Measurements from ENCODE around the gene AHNAK2.
"Not testable (repeated sequence)": the region's sequence is repeated elsewhere in the genome, so short reads cannot be mapped to it uniquely, and the experiment has no call there.

Gene AHNAK2

GRCh38 chr14:104977681-104978653 lies at the start of gene AHNAK2:
AHNAK2 (minus strand) TSS chr14:104978374; CDS start chr14:104978237, 137 bp downstream.
- no peak for DNase-seq

DNA sequence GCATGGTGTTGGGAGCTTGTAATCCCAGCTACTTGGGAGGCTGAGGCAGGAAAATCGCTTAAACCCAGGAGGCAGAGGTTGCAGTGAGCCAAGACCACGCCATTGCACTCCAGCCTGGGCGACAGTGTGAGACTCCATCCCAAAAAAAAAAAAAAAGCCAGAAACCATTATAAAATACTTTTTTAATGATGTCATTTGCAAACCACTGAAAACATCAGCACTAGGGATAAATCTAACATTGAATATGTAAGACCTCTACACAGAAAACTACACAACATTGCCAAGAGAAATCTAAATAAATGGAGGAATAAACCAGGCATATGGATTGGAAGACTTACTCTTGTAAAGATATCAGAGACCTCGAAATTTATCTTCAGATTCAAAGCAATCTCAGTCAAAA lies 49.5 kb upstream of the AHNAK2 start:
- DNase-seq, result not testable (repeated sequence)

DNA sequence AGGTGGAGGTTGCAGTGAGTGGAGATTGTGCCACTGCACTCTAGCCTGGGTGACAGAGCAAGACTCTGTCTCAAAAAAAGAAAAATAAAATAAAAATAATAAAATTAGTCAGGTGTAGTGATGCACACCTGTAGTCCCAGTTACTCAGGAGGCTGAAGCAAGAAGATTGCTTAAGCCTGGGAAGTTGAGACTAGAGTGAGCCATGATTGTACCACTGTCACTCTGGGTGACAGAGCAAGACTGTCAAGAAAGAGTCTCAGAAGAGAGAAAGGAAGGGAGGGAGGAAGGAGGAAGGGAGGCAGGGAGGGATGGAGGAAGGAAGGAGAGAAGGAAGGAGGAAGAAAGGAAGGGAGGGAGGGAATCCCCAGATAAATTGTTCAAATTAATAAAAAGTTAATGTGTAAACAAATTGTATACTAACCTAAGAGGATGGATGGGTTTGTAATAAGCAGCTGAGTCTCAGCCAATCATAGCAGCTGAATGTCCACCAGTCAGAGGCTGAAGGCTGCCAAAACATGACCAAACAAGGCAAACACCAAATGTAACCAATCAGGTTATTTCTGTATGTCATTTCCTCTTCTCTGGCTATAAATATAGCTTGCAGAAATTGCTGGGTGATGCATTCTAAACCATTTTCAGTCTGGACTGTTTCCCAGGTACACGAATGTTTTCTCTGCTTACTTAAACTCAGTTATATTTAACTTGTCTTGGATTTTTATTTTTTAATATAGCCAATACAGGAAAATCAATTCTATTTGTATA lies 48.8 kb upstream of the AHNAK2 start:
- DNase-seq, result peak; percentile 35

DNA sequence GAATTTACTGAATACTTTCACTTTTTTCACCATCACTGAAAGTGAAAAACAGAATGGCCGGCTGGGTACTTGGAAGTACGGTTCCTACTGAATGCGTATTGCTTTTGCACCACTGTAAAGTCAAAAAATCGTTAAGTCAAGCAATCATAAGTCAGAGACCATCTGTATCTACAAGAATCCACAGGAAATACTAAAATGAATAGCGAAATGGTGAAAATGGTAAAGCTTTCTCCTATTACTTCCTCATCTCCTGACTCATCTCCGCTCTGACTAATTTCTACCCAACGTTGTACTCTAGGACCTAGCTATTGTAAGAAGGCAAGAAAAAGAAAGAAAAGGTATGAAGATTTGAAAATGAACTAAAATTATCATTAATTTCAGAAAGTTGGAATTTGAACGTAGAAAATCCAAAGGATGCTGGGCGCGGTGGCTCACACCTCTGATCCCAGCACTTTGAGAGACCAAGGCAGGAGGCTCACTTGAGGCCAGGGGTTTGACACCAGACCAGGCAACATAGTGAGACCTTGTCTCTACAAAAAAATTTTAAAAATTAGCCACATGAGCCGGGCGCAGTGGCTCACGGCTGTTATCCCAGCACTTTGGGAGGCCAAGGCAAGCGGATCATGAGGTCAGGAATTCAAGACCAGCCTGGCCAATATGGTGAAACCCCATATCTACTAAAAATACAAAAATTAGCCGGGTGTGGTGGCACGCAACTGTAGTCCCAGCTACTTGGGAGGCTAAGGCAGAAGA lies 48.0 kb upstream of the AHNAK2 start:
- no peak for DNase-seq

GRCh38 chr14:105025429-105025828 lies 47.3 kb upstream of the AHNAK2 start:
- no peak for DNase-seq

DNA sequence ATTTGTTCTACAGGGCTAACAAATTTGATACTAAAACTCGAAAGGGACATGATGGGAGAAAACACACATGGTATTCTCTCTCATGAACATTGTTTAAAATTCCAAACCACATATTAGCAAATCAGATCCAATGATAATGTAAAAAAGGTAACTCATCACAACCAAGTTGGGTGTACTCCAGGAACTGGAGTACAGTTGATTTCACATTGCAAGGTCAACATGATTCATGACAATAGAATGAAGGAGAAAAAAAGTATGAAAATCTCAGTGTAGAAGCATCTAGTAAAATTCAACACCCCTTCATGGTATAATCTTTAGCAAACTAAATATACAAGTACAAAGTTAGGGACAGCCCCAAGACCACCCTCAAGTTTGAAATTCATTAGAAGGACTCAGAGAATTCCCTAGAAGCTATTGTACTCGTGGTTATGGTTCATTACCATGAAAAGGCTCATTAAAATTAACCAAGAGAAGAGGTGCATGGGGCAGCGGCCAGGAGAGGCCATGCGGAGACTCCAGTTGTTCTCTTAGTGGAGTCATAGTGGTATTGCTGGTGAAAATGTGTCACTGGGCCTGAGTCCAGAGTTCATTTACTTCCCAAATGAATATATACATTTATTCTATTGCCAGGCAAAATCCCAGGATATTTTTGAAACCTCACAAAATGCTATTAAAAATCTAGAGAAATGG lies 45.8 kb upstream of the AHNAK2 start:
- no peak for DNase-seq

DNA sequence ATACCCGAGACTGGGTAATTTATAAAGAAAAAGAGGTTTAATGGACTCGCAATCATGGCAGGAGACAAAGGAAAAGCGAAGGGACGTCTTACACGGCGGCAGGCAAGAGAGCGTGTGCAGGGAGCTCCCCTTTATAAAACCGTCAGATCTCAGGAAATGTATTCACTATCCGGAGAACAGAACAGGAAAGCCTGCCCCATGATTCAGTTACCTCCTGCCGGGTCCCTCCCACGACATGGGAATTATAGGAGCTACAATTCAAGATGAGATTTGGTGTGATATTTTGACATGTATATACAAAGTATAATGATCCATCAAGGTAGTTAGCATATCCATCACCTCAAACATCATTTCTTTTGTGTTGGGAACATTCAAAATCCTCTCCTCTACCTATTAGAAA lies 45.0 kb upstream of the AHNAK2 start:
- DNase-seq, result no peak

GRCh38 chr14:105022276-105022670 lies 44.1 kb upstream of the AHNAK2 start:
- no peak for DNase-seq

GRCh38 chr14:105021656-105022275 lies 43.6 kb upstream of the AHNAK2 start:
- DNase-seq, result peak; percentile 30

DNA sequence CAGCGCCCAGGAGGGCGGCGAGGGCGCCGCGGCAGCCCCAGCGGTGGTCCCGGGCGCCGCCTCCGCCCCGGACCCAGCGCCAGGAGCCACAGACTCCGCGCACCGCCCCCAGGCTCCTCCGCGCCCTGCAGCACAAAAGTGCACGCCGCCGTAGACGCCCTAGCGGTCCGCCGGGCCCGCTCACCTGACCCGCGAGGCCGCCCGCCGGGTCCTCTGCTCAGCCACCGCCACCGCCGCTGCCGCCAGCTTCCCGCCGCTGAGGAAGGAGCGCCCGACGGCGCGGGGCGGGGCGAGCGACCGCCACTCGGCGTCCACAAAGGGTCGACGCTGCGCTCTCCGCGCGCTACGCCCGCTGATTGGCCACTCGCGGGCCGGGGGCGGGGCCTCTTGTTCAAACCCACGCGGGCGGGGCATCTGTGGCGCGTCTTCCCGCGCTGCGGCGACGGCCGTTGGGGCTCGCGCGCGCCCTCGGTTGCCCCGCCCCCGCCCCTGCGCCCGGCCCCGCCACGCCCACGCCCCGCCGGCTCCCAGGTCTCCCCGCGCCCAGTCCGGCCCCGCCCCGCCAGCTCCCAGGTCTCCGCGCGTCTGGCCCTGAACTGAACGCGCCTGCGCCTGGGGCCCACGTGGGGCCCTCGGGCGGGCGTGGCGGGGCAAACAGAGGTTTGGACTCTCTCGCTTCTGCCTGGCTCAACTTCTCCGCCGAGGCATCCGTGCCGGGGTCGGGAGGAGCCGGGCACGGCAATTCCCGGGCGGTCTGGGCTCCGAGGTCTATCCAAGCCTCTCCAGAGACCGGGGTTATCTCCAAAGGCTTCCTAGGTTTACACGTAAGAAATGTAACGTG lies 42.9 kb upstream of the AHNAK2 start, which contains the start of gene CDCA4:
Gene CDCA4 (minus strand): TSS at position 269 of the 841 bp plus-strand sequence. CDS start 9,154 bp downstream, outside the sequence.
- DNase-seq, result peak; percentile 97

DNA sequence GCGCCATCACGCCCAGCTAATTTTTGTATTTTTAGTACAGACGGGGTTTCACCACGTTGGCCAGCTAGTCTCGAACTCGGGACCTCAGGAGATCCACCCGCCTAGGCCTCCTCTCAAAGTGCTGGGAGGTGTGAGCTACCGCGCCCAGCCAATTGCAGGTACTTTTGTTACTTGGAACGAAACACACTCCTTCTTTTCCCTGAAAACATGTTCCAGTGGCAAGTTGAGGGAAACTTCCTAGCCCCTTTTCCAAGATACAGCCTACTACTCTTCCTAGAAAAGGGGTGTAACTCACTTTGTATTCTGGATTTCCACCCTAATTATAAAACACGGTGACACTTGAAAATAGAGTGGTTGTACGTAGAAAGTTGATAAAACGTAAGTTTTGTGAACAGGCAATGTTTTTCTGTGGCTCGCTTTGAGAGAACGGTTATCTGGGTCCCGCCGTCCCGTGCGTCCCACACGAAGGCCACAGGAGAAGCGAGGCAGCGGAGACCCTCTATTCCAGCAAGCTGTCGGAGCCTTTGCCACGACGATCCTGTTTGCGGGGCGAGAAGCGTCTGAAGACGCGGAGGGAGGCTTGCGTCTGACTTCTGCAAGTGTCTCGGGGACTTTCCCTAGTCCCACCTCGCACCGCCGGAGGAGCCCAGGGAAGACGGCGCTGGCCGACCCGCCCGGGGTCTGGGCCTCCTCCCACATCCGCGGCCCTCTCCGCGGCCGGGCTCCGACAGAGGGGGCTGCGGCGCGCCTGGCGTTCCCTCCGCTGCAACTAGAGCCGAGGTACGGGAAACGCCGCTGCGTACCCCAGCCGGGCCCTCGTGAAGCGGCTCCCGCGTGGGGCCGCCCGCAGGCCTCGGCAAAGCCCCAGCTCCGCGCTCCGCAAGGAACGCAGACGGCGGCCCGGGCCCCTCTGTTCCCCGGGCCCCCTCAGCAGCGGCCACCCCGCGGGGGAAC lies 42.0 kb upstream of the AHNAK2 start:
- no peak for DNase-seq

DNA sequence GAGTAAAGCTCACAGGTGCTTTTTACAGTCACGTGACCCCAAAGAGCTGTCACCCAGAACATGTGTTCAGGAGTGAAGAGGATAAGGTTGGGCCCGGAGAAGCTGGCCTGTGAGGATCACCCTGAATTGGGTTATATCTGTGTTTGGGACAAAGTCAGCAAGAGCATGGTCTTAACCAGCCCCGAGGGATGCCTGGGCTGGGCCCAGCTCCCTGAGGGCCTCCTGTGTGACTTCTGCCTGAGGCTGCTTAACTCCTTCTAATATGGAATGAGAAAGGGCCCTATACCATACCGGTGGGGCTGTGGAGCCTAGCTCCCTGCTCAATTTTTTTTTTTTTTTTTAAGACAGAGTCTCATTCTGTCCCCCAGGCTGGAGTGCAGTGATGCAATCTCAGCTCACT lies 40.2 kb upstream of the AHNAK2 start:
- DNase-seq, result no peak

GRCh38 chr14:105015905-105016304 lies 37.7 kb upstream of the AHNAK2 start:
- DNase-seq, result no peak

- no peak for DNase-seq
Measured at GRCh38 chr14:105015242-105015641, 37.1 kb upstream of the AHNAK2 start.

DNA sequence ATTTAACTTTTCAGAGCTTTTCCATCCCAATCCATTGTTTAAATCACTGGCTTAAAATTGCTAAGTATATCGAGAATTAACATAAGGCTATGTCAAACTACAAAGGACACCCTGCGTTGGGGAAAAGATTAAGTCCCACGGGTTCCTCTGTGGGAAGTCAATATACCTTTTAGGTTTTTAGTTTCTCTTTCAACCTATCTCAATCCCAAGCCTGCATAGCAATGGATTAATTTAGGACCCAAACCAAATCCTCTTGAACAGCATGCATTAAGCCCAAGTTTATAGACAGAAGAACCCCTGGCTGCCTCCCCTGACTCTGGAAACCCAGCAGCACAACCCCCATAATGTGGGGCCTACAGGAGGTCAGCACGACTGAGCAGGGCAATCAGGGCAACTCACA lies 36.5 kb upstream of the AHNAK2 start:
- no peak for DNase-seq

GRCh38 chr14:105014032-105014431 lies 35.9 kb upstream of the AHNAK2 start:
- no peak for DNase-seq

GRCh38 chr14:105013150-105013785 lies 35.1 kb upstream of the AHNAK2 start:
- no peak for DNase-seq

DNA sequence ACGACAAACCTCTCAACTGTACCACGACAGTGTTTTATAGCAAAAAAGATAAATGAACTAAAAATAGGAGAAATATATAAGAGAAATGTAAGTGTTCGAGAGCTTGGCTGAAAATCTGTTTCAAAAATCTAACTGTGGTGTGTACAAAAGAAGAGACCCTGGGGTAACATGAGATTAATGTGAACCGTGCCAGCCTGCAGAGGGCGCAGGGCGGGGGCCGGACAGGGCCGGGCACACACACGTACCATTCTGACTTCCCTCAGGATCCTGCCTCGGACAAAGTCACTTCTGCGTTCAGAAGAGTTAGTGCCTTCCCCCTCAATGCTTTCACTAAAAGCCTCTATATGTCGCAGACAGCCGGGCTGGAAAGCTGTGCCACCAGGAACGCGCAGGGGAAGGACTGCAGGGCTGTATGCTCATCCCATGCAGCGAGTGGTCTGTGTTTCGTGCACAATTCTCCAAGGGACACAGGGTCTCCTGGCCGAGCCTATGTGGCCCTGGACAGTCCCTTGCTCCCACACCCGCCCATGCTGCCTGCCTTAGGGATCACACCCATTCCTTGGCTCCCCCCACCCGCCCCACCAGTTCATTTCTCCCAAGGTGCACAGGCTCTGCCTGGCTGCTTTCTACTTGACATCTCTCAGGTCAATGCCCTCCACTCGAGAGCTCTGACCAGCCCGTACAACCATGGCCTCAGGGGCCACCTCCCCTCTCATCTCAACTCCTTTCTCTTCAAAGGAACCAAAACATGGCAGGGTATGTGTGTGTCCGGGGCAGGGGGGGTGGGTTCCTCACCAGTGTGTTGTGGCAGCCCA lies 34.2 kb upstream of the AHNAK2 start:
- no peak for DNase-seq
